ENCODE data around the gene ROBO1. TPM values are rescaled to one million over a fixed set of nuclear protein-coding genes. Genes with fewer than 3 reads are reported as not detected.
"Not testable (repeated sequence)": the region's sequence is repeated elsewhere in the genome, so short reads cannot be mapped to it uniquely, and the experiment has no call there.

Gene ROBO1
- total RNA-seq, 1 experiment from 2014 or later: 22.9 TPM

- no peak for DNase-seq (ENCODE audit: low read depth)
These were observed 450.0 kb downstream of the ROBO1 start for GRCh38 chr3:79317551-79318518.

DNA sequence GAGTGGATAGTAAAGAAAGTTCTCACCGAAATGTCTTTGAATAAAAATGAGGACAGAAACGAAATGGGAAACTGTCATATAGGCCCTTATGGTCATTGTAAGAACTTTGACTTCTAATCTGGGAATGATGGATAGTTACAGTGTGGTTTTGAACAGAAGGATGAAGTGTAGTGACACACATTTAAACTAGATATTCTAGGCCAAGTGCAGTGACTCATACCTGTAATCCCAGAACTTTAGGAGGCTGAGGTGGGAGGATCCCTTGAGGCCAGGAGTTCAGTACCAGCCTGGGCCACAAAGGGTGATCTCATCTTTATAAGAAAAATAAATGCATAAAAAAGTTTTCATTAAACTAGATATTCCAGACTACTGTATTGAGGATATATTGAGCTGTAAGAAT lies 452.8 kb downstream of the ROBO1 start:
- DNase-seq (ENCODE audit: low read depth): peak; percentile 31

DNA sequence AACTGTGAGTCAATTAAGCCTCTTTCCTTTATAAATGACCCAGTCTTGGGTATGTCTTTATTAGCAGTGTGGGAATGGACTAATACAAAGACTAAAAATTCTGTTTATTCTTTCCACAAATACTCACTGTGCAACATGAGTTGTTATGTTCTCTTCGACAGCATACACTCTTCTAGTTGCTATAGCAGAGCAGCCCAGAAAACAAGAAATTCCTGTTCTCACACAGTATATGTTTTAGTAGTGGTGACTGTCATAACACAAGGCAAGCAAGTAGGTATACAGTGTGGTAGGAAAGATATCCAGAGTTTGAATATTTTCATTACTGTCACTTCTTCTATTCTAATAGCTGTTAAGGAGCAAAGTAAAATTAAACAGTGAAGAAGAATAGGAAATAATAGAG lies 453.3 kb downstream of the ROBO1 start:
- no peak for DNase-seq (ENCODE audit: low read depth)

DNA sequence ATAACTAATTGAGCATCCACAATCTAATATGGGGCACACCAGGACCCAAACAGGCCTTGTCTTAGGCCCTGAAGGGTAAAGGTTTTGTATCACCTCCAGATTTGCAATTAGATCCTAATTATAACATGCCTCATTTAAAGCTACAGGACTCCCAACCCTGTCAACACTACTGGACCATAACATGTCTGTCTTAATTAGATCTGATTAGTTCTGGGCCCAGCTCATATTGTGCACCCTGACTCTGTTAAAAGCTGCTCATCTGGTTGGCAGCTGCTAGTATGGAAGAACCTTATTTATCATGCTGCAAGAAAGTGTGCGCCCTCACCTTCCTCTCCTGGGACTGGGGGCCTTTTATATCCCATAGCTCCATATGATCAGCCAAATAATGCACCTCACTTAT lies 457.8 kb downstream of the ROBO1 start:
- no peak for DNase-seq (ENCODE audit: low read depth)

GRCh38 chr3:79306934-79307570 lies 460.7 kb downstream of the ROBO1 start:
- DNase-seq (ENCODE audit: low read depth): no peak

DNA sequence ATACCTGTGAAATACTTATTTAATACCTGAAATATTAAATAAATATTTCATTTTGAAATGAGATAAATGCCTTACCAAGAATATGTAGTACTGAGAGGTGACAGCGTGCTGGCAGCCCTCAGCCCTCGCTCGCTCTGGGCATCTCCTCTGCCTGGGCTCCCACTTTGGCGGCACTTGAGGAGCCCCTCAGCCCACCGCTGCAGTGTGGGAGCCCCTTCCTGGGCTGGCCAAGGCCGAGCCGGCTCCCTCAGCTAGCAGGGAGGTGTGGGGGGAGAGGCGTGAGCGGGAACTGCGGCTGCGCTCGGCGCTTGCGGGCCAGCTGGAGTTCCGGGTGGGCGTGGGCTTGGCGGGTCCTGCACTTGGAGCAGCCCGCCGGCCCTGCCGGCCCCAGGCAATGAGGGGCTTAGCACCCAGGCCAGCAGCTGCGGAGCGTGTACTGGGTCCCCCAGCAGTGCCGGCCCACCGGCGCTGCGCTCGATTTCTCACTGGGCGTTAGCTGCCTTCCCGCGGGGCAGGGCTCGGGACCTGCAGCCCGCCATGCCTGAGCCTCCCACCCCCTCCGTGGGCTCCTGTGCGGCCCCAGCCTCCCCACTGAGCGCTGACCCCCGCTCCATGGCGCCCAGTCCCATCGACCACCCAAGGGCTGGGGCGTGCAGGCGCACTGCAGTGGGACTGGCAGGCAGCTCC lies 467.7 kb downstream of the ROBO1 start:
- not testable (repeated sequence) for DNase-seq (ENCODE audit: low read depth)

DNA sequence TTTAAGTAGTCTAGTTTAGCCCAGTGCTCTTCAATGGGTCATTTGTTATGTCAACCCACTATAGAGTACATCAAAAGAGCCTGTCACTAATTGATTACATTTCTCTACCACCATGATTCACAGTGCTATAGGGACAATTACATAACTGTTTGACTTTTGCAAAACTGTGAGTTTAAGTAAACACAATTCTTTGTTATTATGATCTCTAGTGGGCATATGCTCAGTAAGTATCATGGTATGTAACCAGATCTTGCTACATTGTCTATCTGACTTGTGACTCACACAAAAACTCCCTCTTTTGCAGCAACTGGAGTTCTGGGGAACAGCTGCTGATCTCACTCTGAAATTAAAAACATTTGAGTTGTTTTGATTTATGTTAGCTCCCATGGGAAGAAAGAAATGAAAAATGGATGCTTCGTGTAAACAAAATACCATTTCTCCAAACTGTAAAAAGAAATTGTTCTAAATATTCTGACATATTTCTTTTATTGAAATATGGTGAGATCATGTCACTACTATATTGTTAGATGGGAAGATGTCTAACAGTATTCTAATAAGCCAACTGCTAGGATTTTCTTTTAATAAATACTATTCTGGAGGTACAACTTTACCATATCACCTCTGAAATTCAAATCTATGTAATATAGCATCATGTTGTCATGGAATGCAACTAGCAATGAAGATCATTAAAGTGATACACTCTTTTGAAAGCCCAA lies 470.4 kb downstream of the ROBO1 start:
- DNase-seq (ENCODE audit: low read depth): peak; percentile 96

- no peak for DNase-seq (ENCODE audit: low read depth)
These were observed 480.9 kb downstream of the ROBO1 start for GRCh38 chr3:79286882-79287281.

DNA sequence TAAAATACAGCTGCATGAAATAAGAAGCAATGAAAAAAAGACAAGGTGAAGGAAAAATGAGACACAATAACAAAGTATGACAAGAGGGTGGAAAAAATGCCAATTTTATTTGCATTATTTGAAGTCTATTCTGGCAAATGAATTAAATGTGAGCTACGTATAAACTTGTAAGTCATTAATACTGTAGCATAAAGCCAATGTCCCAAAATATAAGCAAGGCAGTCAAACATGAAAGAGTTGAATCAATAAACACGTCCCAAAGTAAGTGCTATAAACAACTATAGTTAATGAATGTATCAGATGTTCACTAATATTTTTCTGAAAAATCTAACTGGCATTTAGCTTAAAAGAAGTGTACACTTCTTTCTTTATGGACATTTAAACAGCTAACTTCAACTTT lies 481.9 kb downstream of the ROBO1 start:
- DNase-seq (ENCODE audit: low read depth): no peak

GRCh38 chr3:79285380-79285779 lies 482.4 kb downstream of the ROBO1 start:
- DNase-seq (ENCODE audit: low read depth): no peak

DNA sequence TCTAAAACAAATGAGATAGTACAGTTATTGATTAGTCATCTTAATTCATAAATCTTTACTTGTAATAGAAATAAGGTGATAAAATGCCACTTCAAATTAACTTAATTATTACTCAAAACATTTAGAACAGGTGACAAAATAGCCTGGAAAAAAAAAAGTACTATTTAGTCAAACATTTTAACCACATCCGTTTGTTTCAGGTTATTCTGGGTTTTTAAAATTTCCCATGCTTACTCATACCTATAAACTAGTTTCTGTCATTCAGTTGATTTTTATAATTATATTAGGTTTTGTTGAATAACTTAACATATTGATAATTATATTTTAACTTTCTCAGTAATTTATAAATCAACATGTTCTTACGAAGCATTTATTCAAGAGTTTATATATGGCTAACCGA lies 483.0 kb downstream of the ROBO1 start:
- no peak for DNase-seq (ENCODE audit: low read depth)

DNA sequence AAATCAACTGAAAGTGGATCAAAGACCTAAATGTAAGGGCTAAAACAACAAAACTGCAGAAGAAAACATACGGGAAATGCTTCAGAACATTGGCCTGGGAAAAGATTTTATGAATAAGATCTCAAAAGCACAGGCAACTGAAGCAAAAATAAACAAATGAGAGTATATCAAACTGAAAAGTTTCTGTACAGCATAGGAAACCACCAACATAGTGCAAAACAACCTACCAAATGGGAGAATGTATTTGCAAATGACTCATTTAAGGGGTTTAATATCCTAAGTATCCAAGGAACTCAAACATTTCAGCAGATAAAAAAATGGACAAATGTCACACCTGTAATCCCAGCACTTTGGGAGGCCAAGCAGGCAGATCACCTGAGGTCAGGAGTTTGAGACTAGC lies 489.1 kb downstream of the ROBO1 start:
- DNase-seq (ENCODE audit: low read depth): no peak

DNA sequence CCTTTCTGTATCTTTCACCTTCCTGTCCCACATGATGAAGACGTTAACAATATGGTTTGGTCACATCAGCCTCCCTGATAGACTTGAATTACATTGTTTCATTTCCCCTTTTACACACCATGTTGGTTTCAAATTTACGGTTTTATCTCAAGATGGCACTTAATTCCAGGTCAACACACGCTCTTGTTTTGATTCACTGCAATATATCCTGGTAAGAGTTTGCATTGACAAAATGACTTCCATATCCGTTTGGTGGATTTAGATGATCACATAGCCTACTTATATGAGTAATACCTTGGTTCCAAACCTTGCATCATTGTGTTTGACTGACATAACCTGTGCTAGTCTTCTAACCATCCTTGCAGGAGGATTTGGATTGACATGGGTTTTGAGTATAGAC lies 499.4 kb downstream of the ROBO1 start:
- no peak for DNase-seq (ENCODE audit: low read depth)

GRCh38 chr3:79264892-79265291 lies 502.9 kb downstream of the ROBO1 start:
- DNase-seq (ENCODE audit: low read depth): no peak

GRCh38 chr3:79263423-79263822 lies 504.4 kb downstream of the ROBO1 start:
- no peak for DNase-seq (ENCODE audit: low read depth)

DNA sequence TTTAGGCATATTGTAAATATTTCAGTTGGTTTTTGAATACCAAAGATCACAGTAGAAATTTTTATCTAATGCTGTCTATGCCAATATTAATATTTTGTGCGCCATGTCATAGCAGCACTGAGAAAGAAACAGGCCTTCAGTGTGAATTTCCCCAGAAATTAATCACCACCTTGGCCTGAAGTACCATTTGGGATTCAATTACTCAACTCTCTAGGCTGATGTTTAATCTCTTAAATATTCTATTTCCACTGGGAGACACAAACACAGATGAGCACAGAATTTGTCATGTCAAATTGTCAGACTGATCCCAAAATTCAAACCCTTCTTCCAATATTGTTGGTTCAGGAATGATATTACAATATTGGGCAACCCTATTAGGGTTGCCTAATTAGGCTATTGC lies 509.3 kb downstream of the ROBO1 start:
- DNase-seq (ENCODE audit: low read depth): peak; percentile 31

DNA sequence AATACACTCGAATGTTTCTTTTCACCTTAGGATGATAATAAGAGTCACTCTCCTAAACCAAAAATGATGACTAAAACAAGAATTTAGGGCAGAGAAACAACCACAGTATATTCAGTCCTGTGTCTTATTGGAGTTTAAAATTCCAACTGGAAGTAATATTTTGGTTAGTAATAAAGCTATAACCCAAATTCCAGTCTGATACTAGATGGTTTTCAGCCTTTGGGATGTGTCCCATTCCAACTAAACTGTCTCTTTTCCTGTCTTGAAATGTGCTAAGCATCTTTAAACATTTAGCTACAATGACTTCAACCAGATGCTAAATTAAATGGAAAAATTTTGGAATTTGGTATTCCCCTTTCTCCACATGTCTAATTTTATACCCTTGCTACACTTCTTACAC lies 510.0 kb downstream of the ROBO1 start:
- DNase-seq (ENCODE audit: low read depth): no peak

DNA sequence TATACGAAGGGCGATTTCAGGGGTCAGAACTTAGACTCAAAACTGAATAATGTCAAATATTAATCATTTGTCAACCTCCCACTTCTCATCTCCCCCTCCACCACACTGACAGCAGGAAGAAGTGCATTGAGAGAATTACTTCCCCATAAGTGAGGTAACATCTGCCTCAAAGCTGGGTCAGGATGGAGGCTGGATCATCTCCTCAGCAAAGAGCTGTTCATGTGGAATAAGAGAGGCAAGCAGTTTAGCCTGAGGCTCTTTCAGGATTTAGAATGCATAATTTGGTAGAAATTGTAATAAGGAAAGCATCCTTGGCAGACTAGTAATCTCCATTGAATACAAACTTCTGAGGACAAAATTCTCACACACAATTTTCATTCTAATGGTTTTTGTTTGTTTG lies 512.1 kb downstream of the ROBO1 start:
- no peak for DNase-seq (ENCODE audit: low read depth)

DNA sequence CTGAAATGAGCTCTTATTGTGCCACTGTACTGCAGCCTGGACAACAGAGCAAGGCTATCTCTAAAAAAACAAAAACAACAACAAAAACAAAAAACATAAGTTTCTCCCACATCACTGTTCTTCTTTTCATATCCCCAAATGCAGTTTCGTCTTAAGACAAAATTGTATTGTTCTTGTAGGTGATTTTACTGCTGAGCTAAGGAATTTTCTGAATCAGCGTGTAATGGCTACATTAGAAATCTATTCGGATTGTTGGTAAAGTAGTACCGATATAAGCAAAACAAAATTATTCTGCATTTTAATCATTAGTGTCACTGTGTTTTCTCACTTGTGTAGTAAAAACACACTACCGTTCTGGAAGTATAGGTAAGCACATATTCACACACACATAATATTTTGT lies 512.5 kb downstream of the ROBO1 start:
- DNase-seq (ENCODE audit: low read depth): no peak

- DNase-seq (ENCODE audit: low read depth): no peak
These were observed 514.1 kb downstream of the ROBO1 start for GRCh38 chr3:79253704-79254103.

DNA sequence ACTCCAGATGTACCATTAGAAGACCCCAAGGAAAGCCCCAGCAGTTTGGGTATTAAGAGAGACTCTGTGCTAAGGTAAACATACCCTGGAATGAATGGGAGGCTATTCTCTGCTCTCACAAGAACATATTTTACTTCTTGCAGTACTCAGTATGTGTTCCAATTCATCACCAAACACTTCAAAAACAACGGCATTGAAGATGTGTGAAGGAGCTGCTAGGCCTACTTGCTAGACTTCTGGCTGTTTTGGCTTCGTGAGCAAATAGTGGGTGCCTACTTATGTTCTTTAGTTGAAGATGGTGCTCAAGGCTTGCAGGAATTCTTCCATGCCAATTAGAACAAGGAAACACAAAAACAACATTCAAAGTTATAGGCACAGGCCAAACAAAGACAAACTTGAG lies 514.5 kb downstream of the ROBO1 start:
- no peak for DNase-seq (ENCODE audit: low read depth)

- DNase-seq (ENCODE audit: low read depth): no peak
These were observed 517.1 kb downstream of the ROBO1 start for GRCh38 chr3:79250746-79251145.
